ENCODE results near the gene PAWR. TPM values are rescaled to one million over a fixed set of nuclear protein-coding genes. Genes with fewer than 3 reads are reported as not detected.
A peak's percentile ranks its signal among the peaks of the same experiment; 100 is the strongest.

Gene PAWR
- 10 to 100 TPM; 23.7 to 25.9 TPM for total RNA-seq
- 10 to 100 TPM; 16.4 to 18.4 TPM for polyA plus RNA-seq (ENCODE audit: insufficient read length in 2 of 2)
- long read RNA-seq, donor 1, partial matches to known transcripts = 0 of 2 reads
- long read RNA-seq, donor 1, other reads (novel, unspliced or antisense) = 0 of 2 reads
- long read RNA-seq, donor 2, partial matches to known transcripts = 0 of 2 reads
- long read RNA-seq, donor 2, other reads (novel, unspliced or antisense) = 0 of 2 reads
- long read RNA-seq, donor 3, full-length matches to known transcripts = 1 of 1 reads
- long read RNA-seq, donor 3, partial matches to known transcripts = 0 of 1 reads
- long read RNA-seq, donor 3, other reads (novel, unspliced or antisense) = 0 of 1 reads
- long read RNA-seq, donor 4, full-length matches to known transcripts = 11 of 25 reads
- long read RNA-seq, donor 4, partial matches to known transcripts = 14 of 25 reads
- long read RNA-seq, donor 4, other reads (novel, unspliced or antisense) = 0 of 25 reads

DNA sequence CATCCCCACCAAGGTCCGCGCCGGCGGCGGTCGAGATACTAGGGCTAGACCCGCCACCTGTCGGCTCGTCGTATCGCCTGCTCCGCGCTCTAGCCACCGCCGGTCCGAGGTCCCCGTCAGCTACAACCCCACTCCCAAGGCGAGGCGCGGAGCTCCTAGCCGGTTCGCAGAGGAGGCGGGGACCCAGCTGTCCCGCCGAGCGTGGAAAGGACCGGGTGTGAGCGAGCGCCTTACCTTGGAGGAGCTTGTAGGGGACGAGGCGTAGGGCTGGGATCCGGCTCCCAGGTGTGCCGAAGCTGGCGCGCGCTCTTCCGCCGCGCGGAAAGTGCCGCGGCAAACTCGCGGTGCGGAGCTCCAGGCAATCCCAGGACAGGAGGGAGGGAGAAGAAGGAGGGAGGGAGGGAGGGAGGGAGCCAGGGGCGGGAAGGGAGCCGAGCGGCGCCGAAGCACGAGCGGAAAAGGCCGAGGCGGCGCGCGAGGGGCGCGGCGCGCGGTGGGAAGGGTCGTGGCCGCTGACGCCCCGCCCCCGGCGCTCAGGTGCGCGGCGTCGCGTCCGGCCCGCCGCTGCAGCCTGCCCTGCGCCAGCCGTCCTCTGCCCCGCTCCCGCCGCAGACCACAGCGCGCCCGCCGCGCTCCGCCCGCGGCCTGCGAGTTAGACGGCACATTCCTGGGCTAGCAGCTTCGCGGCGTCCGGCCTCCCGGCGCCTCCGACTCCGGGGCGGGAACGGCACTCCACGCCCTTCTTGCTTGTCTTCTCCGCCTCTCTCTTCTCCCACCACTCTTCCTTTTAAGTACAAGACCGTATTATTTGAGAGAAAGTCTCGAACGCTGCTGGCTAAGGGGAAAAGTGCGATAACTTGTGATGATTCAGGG is at the start of gene PAWR:
Gene PAWR (minus strand): TSS at position 327 of the 873 bp plus-strand sequence. CDS start 720 bp downstream, outside the sequence.
- 0% methylated on average over 91 of the region's 107 CpGs for whole genome bisulfite sequencing (ENCODE audit: insufficient coverage)
- peaks cover 21% of the 10 kb centered on the region for H3K27me3 ChIP-seq (ENCODE audit: control insufficient read depth, insufficient read depth, low read length)
- H3K36me3 ChIP-seq (ENCODE audit: control insufficient read depth, insufficient read depth, low read length) = no peaks in the 10 kb centered on the region
- H3K9me3 ChIP-seq (ENCODE audit: control insufficient read depth, insufficient read depth, low read length) = no peaks in the 10 kb centered on the region
- peaks cover 3% of the 10 kb centered on the region for H3K4me1 ChIP-seq (ENCODE audit: control insufficient read depth, insufficient read depth, low read length)
- H3K27ac ChIP-seq (ENCODE audit: low read depth, low read length) = peak within 1 kb of the TSS; percentile 86
- peak within 1 kb of the TSS; percentile 95 for H3K4me3 ChIP-seq (ENCODE audit: low read depth, low read length)
- peak in 5 of 6 donors; percentile 49 to 91 (median 55) for DNase-seq (ENCODE audit: low read depth in 4 of 6, low spot score in 6 of 6)

DNA sequence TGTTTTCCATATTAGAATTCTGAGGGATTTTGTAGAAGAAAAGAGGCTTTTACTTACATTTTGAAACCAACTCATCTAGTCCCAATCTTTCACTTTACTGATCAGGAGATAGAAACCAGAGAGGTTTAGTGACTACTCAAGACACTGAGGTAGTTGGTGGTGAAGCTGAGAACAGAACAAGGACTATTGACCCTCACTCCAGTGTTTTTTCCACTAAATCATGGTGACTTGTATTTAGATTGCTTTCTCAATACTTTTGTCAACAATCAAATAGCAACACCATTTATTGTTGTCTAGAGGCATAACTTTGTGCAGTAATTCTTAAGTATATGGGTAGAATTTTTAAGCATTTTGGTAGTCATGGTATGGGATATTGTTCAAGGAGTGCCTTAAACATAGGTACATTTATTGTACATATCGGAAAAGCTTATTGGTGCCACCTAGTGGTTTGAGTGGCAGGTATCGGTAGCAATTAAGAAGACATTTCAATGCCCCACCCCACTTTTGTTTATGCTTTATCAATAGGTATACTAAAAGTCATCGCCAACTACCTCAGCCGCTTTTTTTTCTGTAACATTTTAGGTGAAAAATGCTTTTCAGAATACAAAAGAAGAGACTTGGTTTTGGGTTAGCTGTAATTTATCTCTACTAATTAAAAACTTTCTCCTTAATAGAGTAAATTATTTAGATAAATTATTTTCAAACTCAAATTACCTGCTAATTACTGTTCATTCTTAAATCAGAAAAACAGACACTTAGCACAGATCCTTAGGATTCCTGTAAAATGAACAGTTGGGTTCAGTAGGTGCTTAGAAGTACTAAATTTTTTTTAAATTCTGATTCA is 47.3 kb upstream of the PAWR start:
- no peaks in the 10 kb centered on the region for H3K4me1 ChIP-seq (ENCODE audit: control insufficient read depth, insufficient read depth, low read length)
- peak in 5 of 6 donors; percentile 19 to 82 (median 29) for DNase-seq (ENCODE audit: low read depth in 4 of 6, low spot score in 6 of 6)
- H3K27ac ChIP-seq (ENCODE audit: low read depth, low read length) = no peak overlapping the region
- no CpG with 5 or more reads among the region's 4 CpGs for WGBS (ENCODE audit: insufficient coverage)
- no peaks in the 10 kb centered on the region for H3K27me3 ChIP-seq (ENCODE audit: control insufficient read depth, insufficient read depth, low read length)
- H3K4me3 ChIP-seq (ENCODE audit: low read depth, low read length) = no peak overlapping the region
- H3K9me3 ChIP-seq (ENCODE audit: control insufficient read depth, insufficient read depth, low read length) = no peaks in the 10 kb centered on the region
- no peaks in the 10 kb centered on the region for H3K36me3 ChIP-seq (ENCODE audit: control insufficient read depth, insufficient read depth, low read length)

DNA sequence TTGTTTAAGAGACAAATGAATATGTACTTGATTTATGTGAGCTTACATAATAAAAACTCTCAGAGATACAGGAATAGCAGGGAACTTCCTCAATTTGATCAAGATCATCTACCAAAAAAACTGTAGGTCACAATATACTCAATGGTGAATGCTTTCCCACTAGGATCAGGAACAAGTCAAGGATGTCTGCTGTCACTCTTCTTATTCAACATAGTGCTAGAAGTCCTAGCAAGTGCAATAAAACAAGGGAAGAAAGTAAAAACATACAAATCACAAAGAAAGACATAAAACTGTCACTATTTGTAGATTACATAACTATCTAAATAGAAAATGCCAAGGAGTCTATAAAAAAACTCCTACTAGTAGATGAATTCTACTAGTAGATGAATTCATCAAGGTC is 41.9 kb upstream of the PAWR start:
- Histone ChIP-seq H3K36me3 (ENCODE audit: control insufficient read depth, insufficient read depth, low read length) (no peaks in the 10 kb centered on the region), H3K4me1 (ENCODE audit: control insufficient read depth, insufficient read depth, low read length) (no peaks in the 10 kb centered on the region), H3K27me3 (ENCODE audit: control insufficient read depth, insufficient read depth, low read length) (no peaks in the 10 kb centered on the region), H3K9me3 (ENCODE audit: control insufficient read depth, insufficient read depth, low read length) (no peaks in the 10 kb centered on the region), H3K27ac (ENCODE audit: low read depth, low read length) (no peak overlapping the region), H3K4me3 (ENCODE audit: low read depth, low read length) (no peak overlapping the region)
- DNase-seq (ENCODE audit: low read depth in 4 of 6, low spot score in 6 of 6) = no peak

GRCh38 chr12:79725987-79726386 is 35.2 kb upstream of the PAWR start:
- Histone ChIP-seq H3K27ac (ENCODE audit: low read depth, low read length) (no peak overlapping the region), H3K4me1 (ENCODE audit: control insufficient read depth, insufficient read depth, low read length) (no peaks in the 10 kb centered on the region), H3K4me3 (ENCODE audit: low read depth, low read length) (no peak overlapping the region), H3K36me3 (ENCODE audit: control insufficient read depth, insufficient read depth, low read length) (no peaks in the 10 kb centered on the region), H3K27me3 (ENCODE audit: control insufficient read depth, insufficient read depth, low read length) (no peaks in the 10 kb centered on the region), H3K9me3 (ENCODE audit: control insufficient read depth, insufficient read depth, low read length) (no peaks in the 10 kb centered on the region)
- WGBS (ENCODE audit: insufficient coverage) = no CpG with 5 or more reads among the region's 1 CpG
- no peak for DNase-seq (ENCODE audit: low read depth in 4 of 6, low spot score in 6 of 6)

GRCh38 chr12:79717006-79717405 is 26.2 kb upstream of the PAWR start:
- Histone ChIP-seq H3K36me3 (ENCODE audit: control insufficient read depth, insufficient read depth, low read length) (no peaks in the 10 kb centered on the region), H3K9me3 (ENCODE audit: control insufficient read depth, insufficient read depth, low read length) (no peaks in the 10 kb centered on the region), H3K4me3 (ENCODE audit: low read depth, low read length) (no peak overlapping the region), H3K27ac (ENCODE audit: low read depth, low read length) (no peak overlapping the region), H3K4me1 (ENCODE audit: control insufficient read depth, insufficient read depth, low read length) (no peaks in the 10 kb centered on the region), H3K27me3 (ENCODE audit: control insufficient read depth, insufficient read depth, low read length) (no peaks in the 10 kb centered on the region)
- DNase-seq (ENCODE audit: low read depth in 4 of 6, low spot score in 6 of 6) = peak in 4 of 6 donors; percentile 2 to 71 (median 20)
- no CpG with 5 or more reads among the region's 4 CpGs for WGBS (ENCODE audit: insufficient coverage)

GRCh38 chr12:79715308-79715707 is 24.5 kb upstream of the PAWR start:
- Histone ChIP-seq H3K36me3 (ENCODE audit: control insufficient read depth, insufficient read depth, low read length) (no peaks in the 10 kb centered on the region), H3K9me3 (ENCODE audit: control insufficient read depth, insufficient read depth, low read length) (no peaks in the 10 kb centered on the region), H3K4me3 (ENCODE audit: low read depth, low read length) (no peak overlapping the region), H3K27me3 (ENCODE audit: control insufficient read depth, insufficient read depth, low read length) (no peaks in the 10 kb centered on the region), H3K27ac (ENCODE audit: low read depth, low read length) (no peak overlapping the region), H3K4me1 (ENCODE audit: control insufficient read depth, insufficient read depth, low read length) (no peaks in the 10 kb centered on the region)
- no peak for DNase-seq (ENCODE audit: low read depth in 4 of 6, low spot score in 6 of 6)
- WGBS (ENCODE audit: insufficient coverage) = no CpG with 5 or more reads among the region's 3 CpGs

- H3K4me1 ChIP-seq (ENCODE audit: control insufficient read depth, insufficient read depth, low read length) = no peaks in the 10 kb centered on the region
- 75% methylated on average over 50 of the region's 50 CpGs for WGBS (ENCODE audit: insufficient coverage)
- H3K4me3 ChIP-seq (ENCODE audit: low read depth, low read length) = no peak overlapping the region
- H3K27ac ChIP-seq (ENCODE audit: low read depth, low read length) = no peak overlapping the region
- no peak for DNase-seq (ENCODE audit: low read depth in 4 of 6, low spot score in 6 of 6)
- no peaks in the 10 kb centered on the region for H3K27me3 ChIP-seq (ENCODE audit: control insufficient read depth, insufficient read depth, low read length)
- H3K36me3 ChIP-seq (ENCODE audit: control insufficient read depth, insufficient read depth, low read length) = no peaks in the 10 kb centered on the region
- H3K9me3 ChIP-seq (ENCODE audit: control insufficient read depth, insufficient read depth, low read length) = no peaks in the 10 kb centered on the region
These were observed 20.1 kb upstream of the PAWR start for GRCh38 chr12:79710707-79711483.

DNA sequence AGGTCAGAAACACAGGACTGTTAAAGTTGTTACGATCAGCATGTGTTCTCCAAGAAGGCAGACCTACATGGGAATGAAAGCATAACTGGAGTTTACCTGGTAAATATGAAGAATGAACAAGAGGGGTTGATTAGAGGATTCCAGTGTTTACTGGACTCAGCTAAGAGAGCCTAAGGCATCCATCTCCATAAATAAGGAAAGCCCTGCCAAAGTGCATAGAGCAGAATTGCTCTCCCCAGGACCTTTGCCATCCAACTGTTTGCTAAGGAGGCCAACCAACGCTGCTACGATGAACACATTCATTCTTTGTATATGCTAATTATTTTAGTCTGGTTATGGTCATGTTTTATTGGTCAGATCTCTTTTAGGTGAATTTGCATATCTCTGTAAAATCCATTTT is 17.1 kb upstream of the PAWR start:
- no CpG with 5 or more reads among the region's 3 CpGs for WGBS (ENCODE audit: insufficient coverage)
- no peaks in the 10 kb centered on the region for H3K4me1 ChIP-seq (ENCODE audit: control insufficient read depth, insufficient read depth, low read length)

More for the DNA sequence above, 17.1 kb upstream of the PAWR start:
- no peak overlapping the region for H3K27ac ChIP-seq (ENCODE audit: low read depth, low read length)
- no peak overlapping the region for H3K4me3 ChIP-seq (ENCODE audit: low read depth, low read length)
- no peaks in the 10 kb centered on the region for H3K27me3 ChIP-seq (ENCODE audit: control insufficient read depth, insufficient read depth, low read length)
- no peaks in the 10 kb centered on the region for H3K36me3 ChIP-seq (ENCODE audit: control insufficient read depth, insufficient read depth, low read length)
- no peak for DNase-seq (ENCODE audit: low read depth in 4 of 6, low spot score in 6 of 6)
- H3K9me3 ChIP-seq (ENCODE audit: control insufficient read depth, insufficient read depth, low read length) = no peaks in the 10 kb centered on the region

Measured in spinal cord (tissue), 10 donors.